ENCODE measurements around the gene MACROD2. TPM values are rescaled to one million over a fixed set of nuclear protein-coding genes. Genes with fewer than 3 reads are reported as not detected.

Gene MACROD2
- total and polyA plus RNA-seq, 8 donors: 0.78 to 31.3 (median 10.9) TPM; not detected in 1

- WGBS, 5 donors: 79 to 90% (median 86%) methylated on average over 7 of the region's 7 CpGs
- Histone ChIP-seq H3K36me3 (no peaks in the 10 kb centered on the region), H3K9me3 (no peaks in the 10 kb centered on the region), H3K4me3 (no peak overlapping the region), H3K27me3 (no peaks in the 10 kb centered on the region), H3K27ac (no peak overlapping the region), H3K4me1 (peaks cover 0 to 13% (median 4%) of the 10 kb centered on the region in 4 donors)
- no peak for TF ChIP-seq POLR2AphosphoS5 (IDR thresholded peaks at IDR 0.05)
- no peak for TF ChIP-seq CTCF (IDR thresholded peaks at IDR 0.05)
- no peak for TF ChIP-seq POLR2A (IDR thresholded peaks at IDR 0.05)
- no peak for TF ChIP-seq EP300 (IDR thresholded peaks at IDR 0.05)
- intact Hi-C loops (cut with DNase I; ENCODE audit: low total_unique reads): no loop called here
- no peak for DNase-seq
Observed at GRCh38 chr20:15655295-15655874, 1660.1 kb downstream of the MACROD2 start.

GRCh38 chr20:15656124-15656523 is 1660.8 kb downstream of the MACROD2 start:
- Histone ChIP-seq H3K4me1 (peaks cover 0 to 13% (median 4%) of the 10 kb centered on the region in 4 donors), H3K27ac (no peak overlapping the region), H3K36me3 (no peaks in the 10 kb centered on the region), H3K9me3 (no peaks in the 10 kb centered on the region), H3K4me3 (no peak overlapping the region), H3K27me3 (no peaks in the 10 kb centered on the region)
- no peak for TF ChIP-seq EP300 (IDR thresholded peaks at IDR 0.05)
- no peak for TF ChIP-seq POLR2AphosphoS5 (IDR thresholded peaks at IDR 0.05)
- no peak for TF ChIP-seq CTCF (IDR thresholded peaks at IDR 0.05)
- no peak for TF ChIP-seq POLR2A (IDR thresholded peaks at IDR 0.05)
- WGBS, 5 donors: 40 to 66% (median 59%) methylated on average over 2 of the region's 2 CpGs
- intact Hi-C loops (cut with DNase I; ENCODE audit: low total_unique reads): no loop called here
- DNase-seq: no peak

- 71 to 77% (median 73%) methylated on average over 5 of the region's 5 CpGs for WGBS, 5 donors
- no peak overlapping the region for H3K27ac ChIP-seq
- H3K4me1 ChIP-seq: peaks cover 0 to 13% (median 4%) of the 10 kb centered on the region in 4 donors
- H3K36me3 ChIP-seq: no peaks in the 10 kb centered on the region
- H3K27me3 ChIP-seq: no peaks in the 10 kb centered on the region
- TF ChIP-seq POLR2AphosphoS5 (IDR thresholded peaks at IDR 0.05) (no peak), POLR2A (IDR thresholded peaks at IDR 0.05) (no peak), EP300 (IDR thresholded peaks at IDR 0.05) (no peak), CTCF (IDR thresholded peaks at IDR 0.05) (no peak)
- no peak overlapping the region for H3K4me3 ChIP-seq
- no peaks in the 10 kb centered on the region for H3K9me3 ChIP-seq
- intact Hi-C loops (cut with DNase I; ENCODE audit: low total_unique reads): no loop called here
- no peak for DNase-seq
Observed at GRCh38 chr20:15658295-15658694, 1663.0 kb downstream of the MACROD2 start.

GRCh38 chr20:15673206-15673605 is 1677.9 kb downstream of the MACROD2 start:
- DNase-seq: no peak
- no peaks in the 10 kb centered on the region for H3K36me3 ChIP-seq
- H3K4me1 ChIP-seq: peaks cover 0 to 17% (median 3%) of the 10 kb centered on the region in 4 donors
- H3K4me3 ChIP-seq: no peak overlapping the region
- no peaks in the 10 kb centered on the region for H3K27me3 ChIP-seq
- no peak overlapping the region for H3K27ac ChIP-seq
- intact Hi-C loops (cut with DNase I; ENCODE audit: low total_unique reads): no loop called here
- no peak for TF ChIP-seq POLR2AphosphoS5 (IDR thresholded peaks at IDR 0.05)
- 42 to 90% (median 76%) methylated on average over 1 of the region's 1 CpG for WGBS, 5 donors
- H3K9me3 ChIP-seq: no peaks in the 10 kb centered on the region
